GM19023 (cell line): ENCODE data around the gene LRRC27.

Experiments used
- ATAC-seq: cut with Tn5 transposase; IDR thresholded peaks from one replicate; pipeline ENCODE4 v1.9.1; 2021; ENCODE audit warnings: mild to moderate bottlenecking, moderate library complexity; ENCODE audit not compliant: unreplicated experiment

Gene LRRC27

GRCh38 chr10:132300582-132300981, 31.4 kb upstream of the LRRC27 start:
- ATAC-seq, result no peak

- no peak for ATAC-seq
These were observed 30.3 kb upstream of the LRRC27 start for GRCh38 chr10:132301371-132302330.

- no peak for ATAC-seq
These were observed 29.3 kb upstream of the LRRC27 start for GRCh38 chr10:132302421-132303310.

- ATAC-seq, result no peak
These were observed 28.5 kb upstream of the LRRC27 start for GRCh38 chr10:132303361-132304115.

GRCh38 chr10:132304756-132305509, 27.1 kb upstream of the LRRC27 start:
- no peak for ATAC-seq

- ATAC-seq, result no peak
These were observed 26.2 kb upstream of the LRRC27 start for GRCh38 chr10:132305654-132306342.

GRCh38 chr10:132306343-132306685, 25.7 kb upstream of the LRRC27 start:
- ATAC-seq, result no peak

- peak; percentile 23 for ATAC-seq
These were observed 24.9 kb upstream of the LRRC27 start for GRCh38 chr10:132306864-132307751.

GRCh38 chr10:132307823-132308586, 24.0 kb upstream of the LRRC27 start, which contains the start of gene STK32C:
TSS of gene STK32C (minus strand) at chr10:132307950. CDS start at chr10:132307833, 117 bp downstream.
- peak; percentile 74 for ATAC-seq

- ATAC-seq, result no peak
These were observed 23.2 kb upstream of the LRRC27 start for GRCh38 chr10:132308587-132309470.

- no peak for ATAC-seq
These were observed 22.5 kb upstream of the LRRC27 start for GRCh38 chr10:132309471-132309865.

GRCh38 chr10:132309879-132310591, 22.0 kb upstream of the LRRC27 start:
- no peak for ATAC-seq

- ATAC-seq, result no peak
These were observed 21.2 kb upstream of the LRRC27 start for GRCh38 chr10:132310701-132311337.

- no peak for ATAC-seq
These were observed 20.6 kb upstream of the LRRC27 start for GRCh38 chr10:132311338-132311939.

GRCh38 chr10:132313305-132313704, 18.7 kb upstream of the LRRC27 start:
- ATAC-seq, result no peak
